HEK293T (cell line): ENCODE data around the gene TULP1.
"Not testable (repeated sequence)": the region's sequence is repeated elsewhere in the genome, so short reads cannot be mapped to it uniquely, and the experiment has no call there.

ENCODE experiments used
- ARNT ChIP-seq: fragments of 450-650 bp; IDR thresholded peaks from 2 replicates; pipeline ENCODE4 v1.6.1; 2017; ENCODE audit warnings: mild to moderate bottlenecking
- FOXA1 ChIP-seq: fragments of 450-650 bp; IDR thresholded peaks from 2 replicates; pipeline ENCODE4 v1.6.1; 2016; ENCODE audit warnings: mild to moderate bottlenecking
- SUZ12 ChIP-seq: fragments of 450-650 bp; IDR thresholded peaks from 2 replicates; pipeline ENCODE4 v1.6.1; 2016; ENCODE audit warnings: mild to moderate bottlenecking

DNA sequence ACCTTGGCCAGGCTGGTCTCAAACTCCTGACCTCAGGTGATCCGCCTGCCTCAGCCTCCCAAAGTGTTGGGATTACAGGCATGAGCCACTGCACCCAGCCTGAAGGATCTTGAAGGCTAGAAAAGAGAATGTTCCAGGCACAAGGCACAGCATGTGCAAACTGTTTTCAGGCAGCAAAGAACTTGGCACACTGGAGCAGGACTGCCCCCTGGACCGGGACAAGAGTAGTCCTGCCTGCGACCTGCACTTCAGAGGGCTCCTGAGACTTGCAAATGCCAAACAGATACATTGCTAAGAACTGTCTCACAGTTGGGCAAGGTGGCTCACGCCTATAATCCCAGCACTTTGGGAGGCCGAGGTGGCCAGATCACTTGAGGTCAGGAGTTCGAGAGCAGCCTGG lies 3.2 kb upstream of the TULP1 start:
- TF ChIP-seq ARNT, FOXA1, SUZ12: not testable (repeated sequence)
